Lower leg skin (tissue), 4 donors: ENCODE data around the gene OR5AP2. TPM values are rescaled to one million over a fixed set of nuclear protein-coding genes. Genes with fewer than 3 reads are reported as not detected.
"Not testable (repeated sequence)": the region's sequence is repeated elsewhere in the genome, so short reads cannot be mapped to it uniquely, and the experiment has no call there.

Experiments
- DNase-seq, 2 donors: peaks; one replicate each; pipeline ENCODE4 v3.0.0-alpha.2; 2019; ENCODE audit warnings: low spot score in 2 of 2
- H3K4me3 ChIP-seq: fragments of 200-600 bp; sonication (generic); 2 replicates; pipeline ENCODE4 v1.5.1; 2017; ENCODE audit warnings: mild to moderate bottlenecking, low read depth; ENCODE audit not compliant: poor library complexity, severe bottlenecking
- POLR2A ChIP-seq, 2 donors: fragments of 450-650 bp; IDR thresholded peaks; one replicate each; pipeline ENCODE4 v1.6.1; 2016 to 2017; ENCODE audit warnings: antibody characterized with exemption in 2 of 2, mild to moderate bottlenecking in 1 of 2, moderate library complexity in 1 of 2
- WGBS, 2 donors: methylation state at CpG; one replicate each; pipeline ENCODE4 v1.1.5; 2018; 5-methylcytosine and 5-hydroxymethylcytosine counted together
- intact Hi-C: fragments of 100-400 bp; cut with DNase I; formaldehyde crosslinking; loops from one replicate; pipeline ENCODE4 v1.15.0; 2023; ENCODE audit warnings: low total_unique reads
- total RNA-seq, 4 donors: library from RNA; depleted of rRNA; stranded (reverse); fragments of >200 nt; gene quantifications; one replicate each; pipeline ENCODE4 v1.1.0, GENCODE V29; 2016
- TF ChIP-seq, protein P1 (sequence below), 3 donors: fragments of 450-650 bp; IDR thresholded peaks; one replicate each; pipeline ENCODE4 v1.5.1; 2016; ENCODE audit warnings: antibody characterized with exemption in 3 of 3, mild to moderate bottlenecking in 3 of 3, moderate library complexity in 2 of 3

Gene OR5AP2
- not detected for total RNA-seq

DNA sequence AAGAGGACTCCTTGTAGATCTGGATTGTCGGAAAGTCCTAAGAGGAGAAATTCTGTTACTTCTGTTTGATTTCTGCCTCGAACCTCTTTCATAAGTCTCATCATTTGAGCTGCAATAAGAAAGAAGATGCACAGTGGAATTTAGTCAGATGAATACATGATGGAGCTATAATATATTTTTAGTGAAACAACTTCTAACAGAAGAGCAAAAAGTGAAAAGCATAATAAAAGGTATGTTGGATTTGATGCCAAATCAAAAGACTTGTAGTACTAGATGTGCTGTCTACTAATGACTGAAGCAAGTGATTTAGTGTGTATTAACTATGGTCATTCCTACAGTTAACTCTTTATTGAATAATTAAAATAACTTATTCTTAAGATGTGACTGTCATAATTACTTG, at the start of gene OR5AP2:
Gene OR5AP2, minus strand, starts transcription at position 101 of the 400 bp plus-strand sequence. Its CDS starts 0 bp downstream, at position 101.
- intact Hi-C loops, result no loop called here
- no peak for TF ChIP-seq POLR2A (IDR thresholded peaks at IDR 0.05)
- TF ChIP-seq, protein P1, sequence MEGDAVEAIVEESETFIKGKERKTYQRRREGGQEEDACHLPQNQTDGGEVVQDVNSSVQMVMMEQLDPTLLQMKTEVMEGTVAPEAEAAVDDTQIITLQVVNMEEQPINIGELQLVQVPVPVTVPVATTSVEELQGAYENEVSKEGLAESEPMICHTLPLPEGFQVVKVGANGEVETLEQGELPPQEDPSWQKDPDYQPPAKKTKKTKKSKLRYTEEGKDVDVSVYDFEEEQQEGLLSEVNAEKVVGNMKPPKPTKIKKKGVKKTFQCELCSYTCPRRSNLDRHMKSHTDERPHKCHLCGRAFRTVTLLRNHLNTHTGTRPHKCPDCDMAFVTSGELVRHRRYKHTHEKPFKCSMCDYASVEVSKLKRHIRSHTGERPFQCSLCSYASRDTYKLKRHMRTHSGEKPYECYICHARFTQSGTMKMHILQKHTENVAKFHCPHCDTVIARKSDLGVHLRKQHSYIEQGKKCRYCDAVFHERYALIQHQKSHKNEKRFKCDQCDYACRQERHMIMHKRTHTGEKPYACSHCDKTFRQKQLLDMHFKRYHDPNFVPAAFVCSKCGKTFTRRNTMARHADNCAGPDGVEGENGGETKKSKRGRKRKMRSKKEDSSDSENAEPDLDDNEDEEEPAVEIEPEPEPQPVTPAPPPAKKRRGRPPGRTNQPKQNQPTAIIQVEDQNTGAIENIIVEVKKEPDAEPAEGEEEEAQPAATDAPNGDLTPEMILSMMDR (IDR thresholded peaks at IDR 0.05), result no peak
- WGBS, 2 donors, result 81 to 84% methylated on average over 2 of the region's 2 CpGs
- DNase-seq, result no peak
- no peak within 1 kb of the TSS for H3K4me3 ChIP-seq

- DNase-seq, H3K4me3 ChIP-seq, intact Hi-C loops: not testable (repeated sequence)
- WGBS, 2 donors, result 80 to 90% methylated on average over 3 of the region's 3 CpGs
Measured at GRCh38 chr11:56691179-56691578, 48.9 kb upstream of the OR5AP2 start.

GRCh38 chr11:56688554-56689100, 46.4 kb upstream of the OR5AP2 start:
- intact Hi-C loops, result no loop called here

GRCh38 chr11:56670984-56671383, 28.7 kb upstream of the OR5AP2 start:
- TF ChIP-seq POLR2A (IDR thresholded peaks at IDR 0.05), result no peak
- TF ChIP-seq, protein P1 (IDR thresholded peaks at IDR 0.05), result no peak

More at GRCh38 chr11:56688554-56689100, 46.4 kb upstream of the OR5AP2 start:
- 83 to 91% methylated on average over 1 of the region's 1 CpG for WGBS, 2 donors
- H3K4me3 ChIP-seq, result no peak overlapping the region
- TF ChIP-seq, protein P1 (IDR thresholded peaks at IDR 0.05), result no peak
- TF ChIP-seq POLR2A (IDR thresholded peaks at IDR 0.05), result no peak
- DNase-seq, result no peak

GRCh38 chr11:56663386-56663785, 21.1 kb upstream of the OR5AP2 start, which contains the start of gene OR5AR1:
Gene OR5AR1 (plus strand): TSS chr11:56663686. CDS start chr11:56663686, 0 bp downstream.
- TF ChIP-seq POLR2A (IDR thresholded peaks at IDR 0.05), result no peak
- TF ChIP-seq, protein P1 (IDR thresholded peaks at IDR 0.05), result no peak
- whole genome bisulfite sequencing, 2 donors, result 67 to 76% methylated on average over 2 of the region's 2 CpGs
- intact Hi-C loops, result no loop called here
- H3K4me3 ChIP-seq, result no peak within 1 kb of the TSS
- no peak for DNase-seq

More at GRCh38 chr11:56670984-56671383, 28.7 kb upstream of the OR5AP2 start:
- 49 to 57% methylated on average over 2 of the region's 2 CpGs for WGBS, 2 donors
- no peak overlapping the region for H3K4me3 ChIP-seq
- DNase-seq, result no peak
- intact Hi-C loops, result no loop called here

- intact Hi-C loops, result no loop called here
- WGBS, 2 donors, result 11 to 12% methylated on average over 3 of the region's 3 CpGs
- TF ChIP-seq, protein P1 (IDR thresholded peaks at IDR 0.05), result no peak
- no peak for TF ChIP-seq POLR2A (IDR thresholded peaks at IDR 0.05)
- no peak for DNase-seq
- no peak overlapping the region for H3K4me3 ChIP-seq
Measured at GRCh38 chr11:56659755-56660154, 17.5 kb upstream of the OR5AP2 start.
